Epithelial cell of proximal tubule (primary cell): ENCODE measurements around the gene FBH1. TPM values are rescaled to one million over a fixed set of nuclear protein-coding genes. Genes with fewer than 3 reads are reported as not detected.
"Not testable (repeated sequence)": the region's sequence is repeated elsewhere in the genome, so short reads cannot be mapped to it uniquely, and the experiment has no call there.

ENCODE experiments used
- DNase-seq: peaks from one replicate; pipeline ENCODE4 v3.0.0-alpha.2; 2011; ENCODE audit warnings: low read depth
- H3K4me3 ChIP-seq: 2 replicates; pipeline ENCODE4 v1.5.1; 2011; ENCODE audit warnings: low read depth, mild to moderate bottlenecking, low read length
- CTCF ChIP-seq: conservative IDR thresholded peaks from 2 replicates; pipeline ENCODE4 v1.5.1; 2012; ENCODE audit warnings: low read depth, mild to moderate bottlenecking, low read length
- total RNA-seq: library from RNA; depleted of rRNA; stranded (reverse); fragments of >200 nt; gene quantifications from 2 replicates; pipeline ENCODE4 v1.2.3, GENCODE V29; 2015

The FBH1 gene
- total RNA-seq, 1 donor from 2014 or later = 48.3 TPM

- DNase-seq = no peak
- TF ChIP-seq CTCF = no peak
- H3K4me3 ChIP-seq = no peak overlapping the region
These were observed 71.5 kb downstream of the FBH1 start for GRCh38 chr10:5961405-5962100.

GRCh38 chr10:5962358-5962940 is 72.4 kb downstream of the FBH1 start:
- not testable (repeated sequence) for H3K4me3 ChIP-seq, DNase-seq

GRCh38 chr10:5963071-5963470 is 73.0 kb downstream of the FBH1 start:
- no peak for TF ChIP-seq CTCF
- no peak for DNase-seq
- no peak overlapping the region for H3K4me3 ChIP-seq

DNA sequence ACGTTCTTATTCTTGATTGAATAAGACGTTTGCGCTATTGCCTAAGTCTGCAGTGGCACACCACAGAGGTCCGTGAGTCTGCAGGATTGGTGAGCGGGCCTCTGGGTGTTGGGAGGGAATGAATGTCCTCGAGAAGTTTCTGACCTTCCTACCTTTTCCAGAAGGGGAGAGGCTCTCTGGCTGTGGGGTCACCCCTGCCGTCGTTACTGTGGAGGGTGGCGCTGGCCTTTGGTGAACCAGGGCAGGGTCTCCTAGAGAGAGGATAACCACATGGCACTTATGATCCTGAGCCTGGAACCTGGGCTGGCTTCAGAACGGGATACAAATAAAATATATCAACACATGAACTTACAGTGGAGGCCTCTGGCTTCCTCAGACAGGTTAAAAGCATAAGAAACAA is 73.5 kb downstream of the FBH1 start:
- no peak for TF ChIP-seq CTCF
- no peak for DNase-seq
- no peak overlapping the region for H3K4me3 ChIP-seq

DNA sequence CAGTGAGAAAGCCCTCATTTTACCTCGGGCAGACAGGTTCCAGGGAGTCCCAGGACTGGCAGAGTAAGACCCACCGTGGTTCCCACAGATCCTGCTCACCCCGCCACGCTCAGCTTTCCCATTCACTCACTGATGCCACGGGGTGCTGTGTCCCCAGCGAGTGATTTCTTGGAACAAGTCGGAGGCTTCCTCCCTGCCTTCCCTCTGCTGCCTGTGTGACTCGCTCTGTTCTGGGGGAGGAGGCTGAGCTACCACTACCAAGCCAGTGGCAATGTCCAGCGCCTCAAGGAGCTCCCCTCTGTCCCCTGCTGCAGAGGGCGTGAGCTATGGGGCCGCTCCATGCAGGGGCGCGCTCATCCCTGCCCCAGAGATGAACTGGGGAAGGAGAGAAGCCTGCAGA is 74.7 kb downstream of the FBH1 start:
- H3K4me3 ChIP-seq = no peak overlapping the region
- DNase-seq = no peak
- no peak for TF ChIP-seq CTCF

DNA sequence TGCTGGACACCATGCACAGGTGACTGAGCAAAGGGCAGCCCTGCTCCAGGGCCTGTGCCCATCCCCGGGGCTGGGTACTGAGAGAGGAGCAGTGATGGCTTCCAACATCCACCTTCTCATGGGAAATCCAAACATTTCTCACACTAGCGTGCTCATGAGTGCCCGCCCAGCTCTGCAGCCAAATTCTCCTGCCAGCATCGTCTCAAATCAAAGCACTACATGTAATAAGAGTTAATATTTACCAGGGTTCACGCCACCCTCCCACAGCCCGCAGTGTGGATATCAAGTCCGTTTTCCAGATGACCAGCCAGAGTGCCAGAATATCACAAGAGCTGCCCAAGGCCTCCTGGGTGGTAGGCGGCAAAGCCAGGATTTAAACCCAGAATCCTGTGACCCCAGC is 75.2 kb downstream of the FBH1 start:
- no peak overlapping the region for H3K4me3 ChIP-seq
- DNase-seq = peak; percentile 69
- no peak for TF ChIP-seq CTCF

DNA sequence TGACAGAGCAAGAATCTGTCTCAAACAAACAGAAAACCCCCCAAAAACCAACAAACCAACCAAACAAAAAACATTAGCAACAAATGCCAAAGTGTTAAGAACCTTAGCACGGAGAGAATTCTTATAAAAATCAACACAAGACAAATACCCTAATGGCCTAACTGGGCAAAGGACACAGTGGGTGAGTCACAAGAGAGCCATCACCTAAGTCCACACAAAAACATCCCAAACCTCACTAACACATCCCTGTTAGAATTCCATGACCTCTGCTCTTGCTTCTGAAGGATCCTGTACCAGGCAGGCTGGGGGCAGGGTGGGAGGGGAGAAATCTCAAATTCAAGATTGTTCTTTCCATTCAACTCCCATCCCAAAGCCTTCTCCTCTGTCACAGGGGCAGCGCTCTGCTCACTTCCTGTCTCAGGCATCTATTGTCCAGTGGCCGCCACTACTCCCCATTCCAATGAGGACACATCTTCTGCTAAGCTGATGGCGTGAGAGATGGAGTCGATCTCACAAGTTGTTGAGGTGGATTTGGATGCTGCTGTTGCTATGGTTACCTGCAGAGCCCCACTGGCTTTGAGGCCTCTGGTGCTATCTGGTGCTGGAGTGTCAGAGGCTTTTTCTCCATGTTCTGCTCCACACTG is 78.1 kb downstream of the FBH1 start:
- H3K4me3 ChIP-seq = no peak overlapping the region
- TF ChIP-seq CTCF = no peak
- no peak for DNase-seq
